Upper lobe of left lung (tissue), 6 donors: ENCODE results near the gene CHD8. TPM values are rescaled to one million over a fixed set of nuclear protein-coding genes. Genes with fewer than 3 reads are reported as not detected.

Experiments
- ATAC-seq, 2 donors: fragments of 200-7000 bp; cut with Tn5 transposase; one replicate each; pipeline ENCODE4 v1.9.1; 2022; ENCODE audit warnings: mild to moderate bottlenecking in 2 of 2, moderate library complexity in 2 of 2; ENCODE audit not compliant: low FRiP score in 2 of 2
- DNase-seq, 2 donors: peaks; one replicate each; pipeline ENCODE4 v3.0.0-alpha.2; 2019 to 2020
- H3K27ac ChIP-seq, 4 donors: fragments of 200-600 bp; sonication (generic); one replicate each; pipeline ENCODE4 v1.5.1; 2016 to 2019
- H3K27me3 ChIP-seq, 4 donors: fragments of 200-600 bp; sonication (generic); one replicate each; pipeline ENCODE4 v1.5.1; 2017 to 2019
- H3K36me3 ChIP-seq, 4 donors: fragments of 200-600 bp; sonication (generic); one replicate each; pipeline ENCODE4 v1.5.1; 2016 to 2019
- H3K4me1 ChIP-seq, 4 donors: fragments of 200-600 bp; sonication (generic); one replicate each; pipeline ENCODE4 v1.5.1; 2018 to 2019
- H3K4me3 ChIP-seq, 4 donors: fragments of 200-600 bp; sonication (generic); one replicate each; pipeline ENCODE4 v1.5.1; 2017 to 2019; ENCODE audit warnings: mild to moderate bottlenecking in 2 of 4, moderate library complexity in 1 of 4
- H3K9me3 ChIP-seq, 4 donors: fragments of 200-600 bp; sonication (generic); one replicate each; pipeline ENCODE4 v1.5.1; 2018 to 2019
- CTCF ChIP-seq, 6 experiments: fragments of 450-650 bp in 4 of 6; fragments of 200-600 bp in 2 of 6; sonication (generic) in 2 of 6; IDR thresholded peaks; one replicate each; pipeline ENCODE4 v1.5.1; 2016 to 2019; ENCODE audit warnings: antibody characterized with exemption in 6 of 6
- EP300 ChIP-seq, 4 donors: sonication (generic); formaldehyde crosslinking; IDR thresholded peaks; one replicate each; pipeline ENCODE4 v1.5.1; 2017; ENCODE audit warnings: antibody characterized with exemption in 4 of 4, control low read depth in 2 of 4
- POLR2A ChIP-seq, 4 donors: fragments of 450-650 bp; IDR thresholded peaks; one replicate each; pipeline ENCODE4 v1.5.1; 2016 to 2017; ENCODE audit warnings: antibody characterized with exemption in 4 of 4, mild to moderate bottlenecking in 2 of 4
- POLR2AphosphoS5 ChIP-seq, 2 donors: sonication (generic); formaldehyde crosslinking; IDR thresholded peaks; one replicate each; pipeline ENCODE4 v1.5.1; 2017; ENCODE audit warnings: antibody characterized with exemption in 2 of 2
- WGBS, 2 donors: methylation state at CpG; one replicate each; pipeline ENCODE4 v1.1.5; 2017 to 2018; 5-methylcytosine and 5-hydroxymethylcytosine counted together
- small RNA-seq, 4 donors: library from RNA; depleted of rRNA; stranded (forward); fragments of <200 nt; gene quantifications; one replicate each; pipeline ENCODE3, GENCODE V24; 2016
- total RNA-seq, 6 donors: library from RNA; depleted of rRNA in 4 of 6; stranded (reverse); fragments of >200 nt in 4 of 6; gene quantifications; one replicate each; pipeline versions ENCODE4 v1.1.0 to v1.2.1, GENCODE V29; 2016 to 2021
- donor health status: DM: no; HTN: no; CAD: no; lungs with moderate emphysema.
- donor health status: DM: no; HTN: yes; CAD: no; lungs with severe emphysema.

Gene CHD8
- total RNA-seq, 6 donors from 2014 or later, result 42.2 to 96.4 (median 67.5) TPM

- H3K9me3 ChIP-seq, result no peaks in the 10 kb centered on the region
- no peak for TF ChIP-seq POLR2AphosphoS5 (IDR thresholded peaks at IDR 0.05)
- no peak for TF ChIP-seq POLR2A (IDR thresholded peaks at IDR 0.05)
- no peak for TF ChIP-seq EP300 (IDR thresholded peaks at IDR 0.05)
- TF ChIP-seq CTCF (IDR thresholded peaks at IDR 0.05), result no peak
- H3K27ac ChIP-seq, result no peak overlapping the region
- WGBS, 2 donors, result 69 to 77% methylated on average over 13 of the region's 13 CpGs
- H3K27me3 ChIP-seq, result no peaks in the 10 kb centered on the region
- no peak overlapping the region for H3K4me3 ChIP-seq
- H3K36me3 ChIP-seq, result no peaks in the 10 kb centered on the region
- ATAC-seq (peak in 1 of 2 donors; percentile 38), DNase-seq (no peak)
- H3K4me1 ChIP-seq, result no peaks in the 10 kb centered on the region
These were observed 112.7 kb downstream of the CHD8 start for GRCh38 chr14:21343035-21343794.

Small RNA genes within 50 kb of the gene (small RNA-seq; reads per million reads assigned to genes)
- gene RN7SL650P (0 reads per million in 4 donors), gene SNORD8 (6,413 to 17,517 (median 10,418) reads per million in 4 donors), gene SNORD9 (6.4 to 28.7 (median 23.5) reads per million in 4 donors)

Other genes with a start within 250 kb of the CHD8 start
- 100 to 1,000 TPM; 119 to 390 (median 293) TPM for gene HNRNPC, start 186.7 kb downstream of the CHD8 start, total RNA-seq
- 1 to 10 TPM in 1 of 6 donors, under 1 TPM in 4, not detected in 1; 0.15 to 1.0 (median 0.34) TPM for gene RPGRIP1, start 176.0 kb downstream of the CHD8 start, total RNA-seq
- gene SUPT16H, start 72.1 kb downstream of the CHD8 start, total RNA-seq, result 10 to 100 TPM; 20.1 to 52.0 (median 47.3) TPM
- gene RAB2B, start 20.8 kb upstream of the CHD8 start, total RNA-seq, result 10 to 100 TPM; 13.1 to 40.2 (median 33.0) TPM
- gene TOX4, start 21.1 kb upstream of the CHD8 start, total RNA-seq, result 10 to 100 TPM; 29.0 to 71.6 (median 62.0) TPM
- gene METTL3, start 55.2 kb upstream of the CHD8 start, total RNA-seq, result 100 to 1,000 TPM in 1 of 6 donors, 10 to 100 TPM in 5; 41.7 to 126 (median 47.7) TPM
- gene SALL2, start 70.2 kb upstream of the CHD8 start, total RNA-seq, result 10 to 100 TPM in 2 of 6 donors, 1 to 10 TPM in 4; 5.5 to 12.2 (median 8.0) TPM
- not detected for gene OR10G3, start 124.0 kb upstream of the CHD8 start, total RNA-seq
- gene OR10G2, start 178.8 kb upstream of the CHD8 start, total RNA-seq, result not detected
- gene OR4E2, start 197.7 kb upstream of the CHD8 start, total RNA-seq, result not detected
- gene OR4E1, start 217.7 kb upstream of the CHD8 start, total RNA-seq, result not detected